GM18511 (cell line): ENCODE results near the gene PDE4DIP.
"Not testable (repeated sequence)": the region's sequence is repeated elsewhere in the genome, so short reads cannot be mapped to it uniquely, and the experiment has no call there.

Source experiments
- ATAC-seq: cut with Tn5 transposase; IDR thresholded peaks from one replicate; pipeline ENCODE4 v1.9.1; 2021; ENCODE audit warnings: mild to moderate bottlenecking, moderate library complexity; ENCODE audit not compliant: unreplicated experiment

PDE4DIP gene

GRCh38 chr1:148844220-148844619 lies at the start of gene PDE4DIP:
Gene PDE4DIP (plus strand): TSS chr1:148844428. CDS start chr1:148844775, 347 bp downstream.
- ATAC-seq = not testable (repeated sequence)

GRCh38 chr1:148808268-148808928 lies 35.8 kb upstream of the PDE4DIP start:
- ATAC-seq = not testable (repeated sequence)

- ATAC-seq = not testable (repeated sequence)
Observed at GRCh38 chr1:148808929-148809283, 35.3 kb upstream of the PDE4DIP start.

DNA sequence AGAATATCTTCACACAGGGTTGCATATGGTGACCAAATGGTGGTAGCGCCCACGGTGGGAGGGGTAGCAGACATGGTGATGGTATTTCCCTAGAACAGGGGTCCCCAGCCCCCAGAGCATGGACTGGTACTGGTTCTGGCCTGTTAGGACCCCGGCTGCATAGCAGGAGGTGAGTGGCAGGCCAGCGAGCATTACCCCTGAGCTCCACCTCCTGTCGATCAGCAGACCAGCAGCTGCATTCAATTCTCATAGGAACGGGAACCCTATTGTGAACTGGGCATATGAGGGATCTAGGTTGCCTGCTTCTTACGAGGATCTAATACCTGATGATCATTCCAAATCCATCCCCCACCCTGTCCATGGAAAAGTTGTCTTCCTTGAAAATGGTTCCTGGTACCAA lies 22.0 kb upstream of the PDE4DIP start:
- not testable (repeated sequence) for ATAC-seq

- ATAC-seq = not testable (repeated sequence)
Observed at GRCh38 chr1:148823822-148824221, 20.4 kb upstream of the PDE4DIP start.

- not testable (repeated sequence) for ATAC-seq
Observed at GRCh38 chr1:148825029-148825428, 19.2 kb upstream of the PDE4DIP start.

GRCh38 chr1:148828531-148828930 lies 15.7 kb upstream of the PDE4DIP start:
- ATAC-seq = not testable (repeated sequence)

GRCh38 chr1:148828962-148829361 lies 15.3 kb upstream of the PDE4DIP start:
- ATAC-seq = not testable (repeated sequence)

DNA sequence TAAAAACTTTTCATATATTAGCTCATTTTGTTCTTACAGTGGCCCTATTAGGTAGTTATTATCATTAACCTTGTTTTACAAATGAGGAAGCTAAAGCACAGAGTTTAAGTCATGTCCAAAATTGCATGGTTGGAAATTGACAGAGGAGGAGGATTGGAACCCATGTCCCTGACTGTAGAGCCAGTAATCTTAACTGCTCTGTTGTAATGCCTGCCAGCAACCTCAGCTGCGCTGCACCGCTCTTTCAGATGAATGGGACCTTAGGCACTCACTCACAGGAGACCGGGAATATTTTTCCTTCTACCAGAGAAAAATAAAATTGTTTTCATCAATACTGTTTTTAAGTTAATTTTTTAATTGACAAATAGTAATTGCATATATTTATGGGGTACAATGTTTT lies 14.9 kb upstream of the PDE4DIP start:
- not testable (repeated sequence) for ATAC-seq

DNA sequence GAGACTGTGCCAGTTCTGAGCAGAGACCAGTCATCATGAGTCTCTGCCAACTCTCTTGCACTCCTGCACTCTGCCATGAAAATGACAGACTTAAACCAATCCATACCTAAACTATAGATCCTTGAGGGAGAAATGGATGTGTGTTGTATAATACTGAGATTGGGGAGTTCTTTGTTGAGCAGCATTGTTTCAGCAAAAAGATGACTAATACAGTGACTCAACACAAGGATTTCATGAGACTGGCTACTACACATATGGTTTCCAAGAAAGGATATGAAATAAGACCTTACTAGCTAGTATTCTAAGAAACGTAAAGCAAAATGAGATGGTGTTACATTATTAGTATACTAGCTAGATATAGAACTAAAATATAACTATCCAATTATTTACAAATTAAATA lies 3.0 kb upstream of the PDE4DIP start:
- not testable (repeated sequence) for ATAC-seq

- not testable (repeated sequence) for ATAC-seq
Observed at GRCh38 chr1:148844651-148845050, 423 bp downstream of the PDE4DIP start.

DNA sequence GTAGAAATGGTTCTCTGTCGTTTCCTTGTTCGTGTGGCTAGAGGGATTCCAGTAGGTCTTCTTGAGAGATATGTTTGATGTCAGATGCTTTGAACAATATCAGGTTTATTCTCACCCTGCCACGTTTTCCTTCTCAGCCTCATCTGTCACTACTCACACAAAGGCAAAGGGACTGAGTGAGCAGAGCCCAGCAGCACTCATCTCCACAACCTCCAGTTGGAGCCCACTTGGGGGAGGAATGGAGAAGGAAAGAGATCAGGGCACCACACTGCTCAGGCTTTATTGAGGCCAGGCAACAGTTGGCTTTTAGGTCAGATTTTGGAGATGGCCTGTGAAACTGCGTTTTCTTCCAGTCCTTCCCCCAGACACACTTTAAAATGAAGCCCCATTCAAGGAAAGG lies 840 bp downstream of the PDE4DIP start:
- not testable (repeated sequence) for ATAC-seq

DNA sequence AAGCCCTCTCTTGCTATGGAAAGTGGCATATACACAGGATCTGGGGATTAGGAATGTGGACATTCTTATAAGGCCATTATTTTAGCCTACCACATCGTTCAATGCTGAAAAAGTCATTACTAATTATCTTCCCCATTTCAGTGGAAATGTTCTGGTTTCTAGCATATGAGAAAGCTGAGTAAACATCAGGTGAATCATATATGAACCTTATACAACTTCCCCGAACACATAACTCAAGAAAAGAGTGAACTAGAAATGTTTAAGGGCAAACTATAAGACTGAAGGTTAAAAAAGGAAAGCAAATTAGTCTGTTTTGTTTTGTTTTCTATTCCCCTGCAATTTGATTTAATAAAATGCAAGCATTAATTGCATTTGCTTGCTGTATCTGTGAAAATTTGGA lies 6.1 kb downstream of the PDE4DIP start:
- not testable (repeated sequence) for ATAC-seq

- not testable (repeated sequence) for ATAC-seq
Observed at GRCh38 chr1:148850840-148851239, 6.6 kb downstream of the PDE4DIP start.

DNA sequence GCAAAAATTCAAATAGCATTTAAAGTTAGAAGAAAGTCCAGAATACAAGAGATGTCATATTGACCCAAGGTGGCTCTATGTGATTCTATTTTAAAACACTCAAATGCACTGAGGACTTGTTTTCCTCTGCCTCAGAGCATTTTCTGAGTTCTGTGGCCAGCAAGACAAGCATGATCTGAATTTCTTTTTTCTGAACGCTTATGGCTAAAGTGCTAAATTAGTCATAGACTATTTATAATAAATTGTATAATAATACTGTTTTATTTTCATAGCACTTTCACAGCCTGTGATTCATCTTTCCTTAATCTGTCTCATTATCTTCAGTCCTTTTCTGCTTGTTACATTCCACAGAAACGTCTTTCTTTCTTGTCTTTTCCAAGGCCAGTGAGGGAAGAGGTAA lies 7.5 kb downstream of the PDE4DIP start:
- not testable (repeated sequence) for ATAC-seq

GRCh38 chr1:148853363-148853762 lies 9.1 kb downstream of the PDE4DIP start:
- ATAC-seq = not testable (repeated sequence)

- not testable (repeated sequence) for ATAC-seq
Observed at GRCh38 chr1:148854063-148854462, 9.8 kb downstream of the PDE4DIP start.

DNA sequence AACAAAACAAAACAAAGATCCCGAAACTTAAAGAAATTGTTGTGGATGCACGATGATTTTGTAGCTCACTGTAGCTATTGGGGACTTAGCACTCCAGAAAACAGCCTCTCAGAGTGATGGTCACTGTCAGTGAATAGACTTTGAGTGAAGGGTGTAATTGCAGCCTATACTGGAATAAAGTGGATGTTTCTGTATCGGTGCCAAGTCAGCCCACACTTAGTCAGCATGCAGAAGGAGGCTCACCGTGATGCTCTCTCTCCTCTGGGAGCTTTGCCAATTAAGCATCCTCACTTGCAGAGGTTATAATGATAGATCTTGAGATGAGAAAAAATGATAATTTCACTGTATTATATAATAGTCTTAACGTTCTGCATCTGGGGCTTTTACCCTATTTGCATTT lies 11.1 kb downstream of the PDE4DIP start:
- ATAC-seq = not testable (repeated sequence)

GRCh38 chr1:148860049-148860448 lies 15.8 kb downstream of the PDE4DIP start:
- not testable (repeated sequence) for ATAC-seq

DNA sequence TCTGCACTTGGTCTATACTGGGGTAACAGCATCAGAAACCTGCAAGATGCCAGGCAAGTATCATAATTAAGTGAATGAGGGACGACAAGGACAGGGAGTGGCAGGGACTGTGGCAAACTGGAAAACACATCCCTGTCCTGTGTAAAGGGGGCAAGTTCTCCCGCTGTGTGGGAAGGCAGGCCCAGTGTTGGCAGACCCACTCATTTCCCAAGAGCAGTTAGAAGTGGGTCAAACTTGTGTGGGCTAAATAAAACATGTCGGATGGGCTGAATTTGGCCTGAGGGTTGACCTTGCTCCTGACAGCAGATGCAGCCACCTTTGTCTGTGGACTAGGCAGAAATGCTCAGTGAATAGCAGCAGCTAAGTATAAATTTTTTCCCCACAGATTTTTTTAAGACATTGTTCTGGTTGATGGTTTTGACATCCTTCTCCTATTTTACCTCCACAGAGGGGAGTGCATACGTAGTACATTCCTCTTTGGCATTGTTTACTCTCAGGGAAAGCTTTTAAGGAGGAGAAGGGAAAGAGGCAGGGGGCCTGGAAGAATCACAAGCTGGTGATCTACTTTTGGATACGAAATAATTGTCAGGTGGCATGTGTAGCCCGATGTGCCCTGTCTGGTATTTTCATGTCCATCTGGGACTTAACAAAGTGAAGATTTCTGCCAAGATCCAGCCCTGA lies 16.5 kb downstream of the PDE4DIP start:
- ATAC-seq = not testable (repeated sequence)

DNA sequence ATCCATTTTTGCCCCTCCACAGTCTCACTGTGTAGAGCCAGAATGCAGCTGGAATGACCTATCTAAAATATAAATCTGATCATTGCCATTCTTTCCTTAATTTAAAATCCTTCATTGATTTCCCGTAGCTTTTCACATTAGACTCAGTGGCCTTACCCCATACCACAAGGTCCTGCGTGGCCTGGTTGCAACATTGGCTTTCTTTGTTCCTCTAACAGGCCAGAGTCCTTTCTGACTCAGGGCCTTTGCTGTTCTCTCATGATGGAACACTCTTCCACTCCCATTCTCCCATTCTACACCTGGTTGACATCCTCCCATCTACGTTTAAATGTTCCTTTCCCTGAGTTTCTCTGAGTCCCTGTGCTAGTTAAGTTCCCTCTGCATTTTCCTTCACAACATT lies 18.4 kb downstream of the PDE4DIP start:
- ATAC-seq = not testable (repeated sequence)

DNA sequence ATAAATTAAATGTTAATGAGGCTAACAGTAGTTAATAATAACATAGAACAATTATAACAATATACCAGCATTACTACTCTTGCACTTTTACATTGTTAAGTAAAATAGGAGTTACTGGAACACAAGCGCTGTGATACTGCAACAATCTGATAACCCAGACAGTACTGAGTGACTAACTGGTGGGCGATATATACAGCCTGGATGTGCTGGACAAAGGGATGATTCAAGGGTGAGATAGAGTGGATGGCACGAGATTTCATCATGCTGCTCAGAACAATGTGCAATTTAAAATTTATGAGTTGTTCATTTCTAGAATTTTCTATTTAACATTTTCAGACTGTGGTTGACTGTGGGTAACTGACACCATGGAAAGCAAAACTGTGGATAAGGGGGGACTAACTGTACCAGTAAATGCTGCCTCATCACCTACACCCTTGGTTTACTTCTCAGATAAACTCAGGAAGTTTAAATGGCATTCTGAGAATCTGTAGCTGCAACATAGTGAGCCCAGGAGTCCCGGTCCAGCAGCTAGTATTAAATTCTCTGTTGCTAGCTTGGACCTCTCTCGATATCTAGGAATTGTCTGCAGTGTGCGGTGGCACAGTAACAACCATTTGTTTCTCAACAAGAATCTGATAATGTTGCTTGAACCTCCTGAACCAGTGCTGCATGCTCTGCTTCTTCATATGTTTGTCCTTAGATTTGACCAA lies 24.9 kb downstream of the PDE4DIP start:
- not testable (repeated sequence) for ATAC-seq
